DMS153 treated with DMSO at 0.1 percent for 48 hours (cell line): ENCODE measurements around the gene HPCA.

ENCODE experiments used
- DNase-seq: peaks from one replicate; lab custom pipeline; 2025; ENCODE audit not compliant: unreplicated experiment; lab: John Stamatoyannopoulos, UW

The HPCA gene

GRCh38 chr1:32889731-32890278 is 3.5 kb downstream of the HPCA start:
- no peak for DNase-seq

- no peak for DNase-seq
Measured at GRCh38 chr1:32890516-32891240, 4.4 kb downstream of the HPCA start.

- DNase-seq: no peak
Measured at GRCh38 chr1:32891241-32891570, 4.9 kb downstream of the HPCA start.

GRCh38 chr1:32891630-32892029 is 5.3 kb downstream of the HPCA start:
- no peak for DNase-seq

GRCh38 chr1:32892368-32893197 is 6.3 kb downstream of the HPCA start:
- DNase-seq: peak; percentile 52

GRCh38 chr1:32893198-32894018 is 7.1 kb downstream of the HPCA start:
- DNase-seq: peak; percentile 52

GRCh38 chr1:32894019-32894600 is 7.8 kb downstream of the HPCA start:
- DNase-seq: no peak

- DNase-seq: no peak
Measured at GRCh38 chr1:32894681-32895080, 8.4 kb downstream of the HPCA start.

- DNase-seq: no peak
Measured at GRCh38 chr1:32895325-32896215, 9.3 kb downstream of the HPCA start.

GRCh38 chr1:32896451-32896850 is 10.2 kb downstream of the HPCA start:
- DNase-seq: no peak

- no peak for DNase-seq
Measured at GRCh38 chr1:32897082-32898049, 11.1 kb downstream of the HPCA start.

GRCh38 chr1:32898056-32898455 is 11.8 kb downstream of the HPCA start:
- DNase-seq: no peak

- DNase-seq: no peak
Measured at GRCh38 chr1:32898958-32899357, 12.7 kb downstream of the HPCA start.

GRCh38 chr1:32899586-32900296 is 13.4 kb downstream of the HPCA start:
- DNase-seq: no peak

- no peak for DNase-seq
Measured at GRCh38 chr1:32900371-32900955, 14.2 kb downstream of the HPCA start.

GRCh38 chr1:32900956-32901822 is 14.9 kb downstream of the HPCA start, which contains the start of gene TMEM54:
Gene TMEM54 (minus strand): TSS chr1:32901389. CDS start chr1:32901238, 151 bp downstream.
- no peak for DNase-seq
